Measurements from ENCODE around the gene CIC. TPM values are rescaled to one million over a fixed set of nuclear protein-coding genes. Genes with fewer than 3 reads are reported as not detected.

CIC gene
- total and polyA plus RNA-seq, 9 of the 15 experiments (the other 6 are each of a cell fraction or from before 2014, with no cell fraction given), result 0.07 to 44.7 (median 8.6) TPM

- TF ChIP-seq ZNF518B (CRISPR knock-in tag; IDR thresholded peaks at IDR 0.05), result no peak
- TF ChIP-seq ATF3 (IDR thresholded peaks at IDR 0.05), result no peak
- no peak for TF ChIP-seq ATF3 (CRISPR knock-in tag; conservative IDR thresholded peaks at IDR 0.05)
- TF ChIP-seq ZBTB17 (CRISPR knock-in tag; IDR thresholded peaks at IDR 0.05), result peak; percentile 82
- TF ChIP-seq HMGN3 (IDR thresholded peaks at IDR 0.05; ENCODE audit: borderline replicate concordance, extremely low read depth, insufficient read length, low read depth, low read length), result no peak
- peak; percentile 96 for TF ChIP-seq GABPA (tag; conservative IDR thresholded peaks at IDR 0.05; ENCODE audit: low read depth)
- no peak for TF ChIP-seq FOXM1 (IDR thresholded peaks at IDR 0.05; ENCODE audit: low read depth)
- no peak for TF ChIP-seq FOXM1 (CRISPR knock-in tag; IDR thresholded peaks at IDR 0.05; ENCODE audit: low read depth)
- peak; percentile 76 for TF ChIP-seq ATF7 (IDR thresholded peaks at IDR 0.05)
- TF ChIP-seq KLF1 (tag; IDR thresholded peaks at IDR 0.05), result no peak
- TF ChIP-seq SMAD1 (IDR thresholded peaks at IDR 0.05; ENCODE audit: low read depth, low read length, partially characterized antibody), result peak; percentile 45
- TF ChIP-seq EHMT2 (IDR thresholded peaks at IDR 0.05), result no peak
- TF ChIP-seq NFATC3 (IDR thresholded peaks at IDR 0.05), result no peak; the same call in 1 of the 2 replicates
- TF ChIP-seq HMG20A (CRISPR knock-in tag; conservative IDR thresholded peaks at IDR 0.05), result no peak
- TF ChIP-seq L3MBTL2 (IDR thresholded peaks at IDR 0.05), result peak; percentile 84
- no peak for TF ChIP-seq ZNF280B (CRISPR knock-in tag; IDR thresholded peaks at IDR 0.05)
- no peak for TF ChIP-seq BCOR (IDR thresholded peaks at IDR 0.05)
- no peak for TF ChIP-seq ZNF124 (CRISPR knock-in tag; IDR thresholded peaks at IDR 0.05)
- TF ChIP-seq SPI1 (IDR thresholded peaks at IDR 0.05; ENCODE audit: borderline replicate concordance, low read depth, low read length), result peak; percentile 93
- TF ChIP-seq TBL1XR1 (IDR thresholded peaks at IDR 0.05; ENCODE audit: low read length in 2 of 2), result 0 out of 4 replicates have a peak, but pooled peaks have one; percentile 29 to 32
- TF ChIP-seq ZNF263 (CRISPR knock-in tag; IDR thresholded peaks at IDR 0.05; ENCODE audit: borderline replicate concordance), result no peak
- TF ChIP-seq DACH1 (IDR thresholded peaks at IDR 0.05; ENCODE audit: partially characterized antibody), result no peak
- TF ChIP-seq HMG20B (CRISPR knock-in tag; IDR thresholded peaks at IDR 0.05), result no peak
- TF ChIP-seq MYC (IDR thresholded peaks at IDR 0.05; ENCODE audit: low read depth, low read length), result peak; percentile 96
- no peak; the same call in none of the 2 replicates for TF ChIP-seq MYC (CRISPR knock-in tag; IDR thresholded peaks at IDR 0.05; ENCODE audit: borderline replicate concordance, low read depth)
These were observed 24.5 kb upstream of the CIC start (continued) for GRCh38 chr19:42244347-42245220.
